ENCODE measurements around the gene CD300E. TPM values are rescaled to one million over a fixed set of nuclear protein-coding genes. Genes with fewer than 3 reads are reported as not detected.

The CD300E gene
- total and polyA plus RNA-seq, 2 of the 13 experiments (the other 11 are each of a cell fraction or from before 2014, with no cell fraction given) = not detected

DNA sequence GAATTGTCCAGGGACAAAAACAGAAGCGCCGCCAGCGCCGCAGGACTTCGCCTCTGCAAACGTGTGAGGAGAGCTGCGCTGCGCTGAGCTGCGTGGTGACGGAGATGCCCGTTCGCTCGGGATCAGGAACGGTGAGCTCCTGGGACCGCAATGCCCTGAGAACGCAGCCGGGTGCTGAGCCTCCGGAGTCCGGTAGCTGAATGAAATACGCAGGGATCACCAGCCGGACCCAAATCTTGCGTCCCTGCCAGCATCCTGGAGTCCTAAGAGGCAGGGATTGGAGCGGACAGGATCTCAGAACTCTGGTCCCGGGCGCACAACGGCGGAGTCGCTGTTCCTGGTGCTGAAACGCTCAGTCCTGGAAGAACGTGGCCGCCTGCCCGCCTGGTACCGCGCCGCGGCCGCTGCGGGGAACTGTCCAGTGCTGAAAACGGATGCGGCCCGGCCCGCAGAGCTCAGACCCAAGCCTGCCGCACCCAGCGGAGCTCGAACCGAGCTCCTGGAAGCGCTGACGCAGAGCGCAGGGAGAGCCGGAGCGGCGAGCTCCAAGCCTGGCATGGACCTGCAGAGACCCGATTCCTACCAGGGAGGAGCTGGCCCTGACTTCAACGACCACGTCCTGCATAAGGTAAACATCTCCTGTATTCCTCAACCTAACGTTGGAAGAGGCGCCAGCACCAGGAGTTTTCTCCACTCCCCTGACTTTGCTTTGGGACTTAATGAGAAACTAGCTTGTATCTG lies 47.7 kb upstream of the CD300E start (continued):
- TF ChIP-seq ETV6 (CRISPR knock-in tag; conservative IDR thresholded peaks at IDR 0.05) (peak; percentile 100), ZNF180 (CRISPR knock-in tag; IDR thresholded peaks at IDR 0.05; ENCODE audit: borderline replicate concordance, low read depth) (peak; percentile 99; the same call in 1 of the 2 replicates), JUN (CRISPR knock-in tag; IDR thresholded peaks at IDR 0.05) (peak; percentile 94), ATF6 (CRISPR knock-in tag; conservative IDR thresholded peaks at IDR 0.05) (peak; percentile 100), SRSF1 (optimal IDR thresholded peaks at IDR 0.05; ENCODE audit: low read depth, low read length) (peak; percentile 68), ZNF7 (CRISPR knock-in tag; IDR thresholded peaks at IDR 0.05) (peak; percentile 92), ZNF281 (CRISPR knock-in tag; IDR thresholded peaks at IDR 0.05; ENCODE audit: borderline replicate concordance) (peak; percentile 92), TAF1 (CRISPR knock-in tag; IDR thresholded peaks at IDR 0.05) (peak; percentile 87), ZNF12 (CRISPR knock-in tag; IDR thresholded peaks at IDR 0.05) (peak; percentile 98), MAFF (IDR thresholded peaks at IDR 0.05; ENCODE audit: low read depth, low read length) (no peak), HDAC2 (CRISPR knock-in tag; IDR thresholded peaks at IDR 0.05) (peak; percentile 100), HBP1 (CRISPR knock-in tag; IDR thresholded peaks at IDR 0.05; ENCODE audit: low read depth) (peak; percentile 100), ESRRA (CRISPR knock-in tag; IDR thresholded peaks at IDR 0.05; ENCODE audit: low read depth) (peak; percentile 94), EHMT2 (IDR thresholded peaks at IDR 0.05; ENCODE audit: borderline replicate concordance, low read depth, low read length) (peak; percentile 100), ZNF850 (CRISPR knock-in tag; conservative IDR thresholded peaks at IDR 0.05) (peak; percentile 99), ZFP37 (CRISPR knock-in tag; IDR thresholded peaks at IDR 0.05; ENCODE audit: borderline replicate concordance) (peak; percentile 100), SAP130 (CRISPR knock-in tag; IDR thresholded peaks at IDR 0.05; ENCODE audit: low read depth) (peak; percentile 100), ZNF460 (CRISPR knock-in tag; IDR thresholded peaks at IDR 0.05; ENCODE audit: borderline replicate concordance) (peak; percentile 72; the same call in 1 of the 2 replicates), ZNF598 (CRISPR knock-in tag; IDR thresholded peaks at IDR 0.05; ENCODE audit: borderline replicate concordance) (peak; percentile 100), HHEX (CRISPR knock-in tag; IDR thresholded peaks at IDR 0.05) (peak; percentile 71; the same call in 1 of the 2 replicates), PTBP1 (IDR thresholded peaks at IDR 0.05; ENCODE audit: low read depth, low read length, poor library complexity, severe bottlenecking) (peak; percentile 36), RARA (CRISPR knock-in tag; IDR thresholded peaks at IDR 0.05) (peak; percentile 96), HNRNPL (IDR thresholded peaks at IDR 0.05; ENCODE audit: low read depth, low read length) (0 out of 2 replicates have a peak, but pooled peaks have one; percentile 81)

All from HepG2 (cell line).